ENCODE data around the gene BANF2. TPM values are rescaled to one million over a fixed set of nuclear protein-coding genes. Genes with fewer than 3 reads are reported as not detected.

BANF2 gene
- total and polyA plus RNA-seq, 2 of the 13 experiments (the other 11 are each of a cell fraction or from before 2014, with no cell fraction given), result 0.35 TPM; not detected in 1

- TF ChIP-seq KDM4B (CRISPR knock-in tag; IDR thresholded peaks at IDR 0.05) (no peak; the same call in 1 of the 2 replicates), CREM (IDR thresholded peaks at IDR 0.05) (peak; percentile 54; the same call in 1 of the 2 replicates), CREM (CRISPR knock-in tag; IDR thresholded peaks at IDR 0.05) (no peak), TERF1 (CRISPR knock-in tag; IDR thresholded peaks at IDR 0.05) (no peak), EP300 (IDR thresholded peaks at IDR 0.05; ENCODE audit: low read depth in 2 of 2, low read length in 2 of 2) (peak; percentile 48 to 86; a peak in 1 of 4 replicates), EP300 (CRISPR knock-in tag; IDR thresholded peaks at IDR 0.05; ENCODE audit: borderline replicate concordance) (peak; percentile 60; the same call in 1 of the 2 replicates), REPIN1 (CRISPR knock-in tag; IDR thresholded peaks at IDR 0.05; ENCODE audit: borderline replicate concordance, low read depth) (peak; percentile 51; the same call in 1 of the 2 replicates), ZNF3 (CRISPR knock-in tag; IDR thresholded peaks at IDR 0.05) (peak; percentile 54; the same call in 1 of the 2 replicates), MEF2D (CRISPR knock-in tag; IDR thresholded peaks at IDR 0.05) (peak; percentile 55), ZNF430 (CRISPR knock-in tag; IDR thresholded peaks at IDR 0.05) (peak; percentile 69), ZNF598 (CRISPR knock-in tag; IDR thresholded peaks at IDR 0.05; ENCODE audit: borderline replicate concordance) (peak; percentile 89; the same call in 1 of the 2 replicates), GLI4 (CRISPR knock-in tag; IDR thresholded peaks at IDR 0.05; ENCODE audit: borderline replicate concordance) (peak; percentile 73; the same call in 1 of the 2 replicates), GATA4 (IDR thresholded peaks at IDR 0.05; ENCODE audit: borderline replicate concordance, low read depth) (peak; percentile 2; the same call in 1 of the 2 replicates), ZMYM2 (CRISPR knock-in tag; IDR thresholded peaks at IDR 0.05) (peak; percentile 72), RORA (CRISPR knock-in tag; IDR thresholded peaks at IDR 0.05) (no peak), SMAD3 (CRISPR knock-in tag; IDR thresholded peaks at IDR 0.05) (peak; percentile 49; the same call in 1 of the 2 replicates)
- TF ChIP-seq, protein P1, sequence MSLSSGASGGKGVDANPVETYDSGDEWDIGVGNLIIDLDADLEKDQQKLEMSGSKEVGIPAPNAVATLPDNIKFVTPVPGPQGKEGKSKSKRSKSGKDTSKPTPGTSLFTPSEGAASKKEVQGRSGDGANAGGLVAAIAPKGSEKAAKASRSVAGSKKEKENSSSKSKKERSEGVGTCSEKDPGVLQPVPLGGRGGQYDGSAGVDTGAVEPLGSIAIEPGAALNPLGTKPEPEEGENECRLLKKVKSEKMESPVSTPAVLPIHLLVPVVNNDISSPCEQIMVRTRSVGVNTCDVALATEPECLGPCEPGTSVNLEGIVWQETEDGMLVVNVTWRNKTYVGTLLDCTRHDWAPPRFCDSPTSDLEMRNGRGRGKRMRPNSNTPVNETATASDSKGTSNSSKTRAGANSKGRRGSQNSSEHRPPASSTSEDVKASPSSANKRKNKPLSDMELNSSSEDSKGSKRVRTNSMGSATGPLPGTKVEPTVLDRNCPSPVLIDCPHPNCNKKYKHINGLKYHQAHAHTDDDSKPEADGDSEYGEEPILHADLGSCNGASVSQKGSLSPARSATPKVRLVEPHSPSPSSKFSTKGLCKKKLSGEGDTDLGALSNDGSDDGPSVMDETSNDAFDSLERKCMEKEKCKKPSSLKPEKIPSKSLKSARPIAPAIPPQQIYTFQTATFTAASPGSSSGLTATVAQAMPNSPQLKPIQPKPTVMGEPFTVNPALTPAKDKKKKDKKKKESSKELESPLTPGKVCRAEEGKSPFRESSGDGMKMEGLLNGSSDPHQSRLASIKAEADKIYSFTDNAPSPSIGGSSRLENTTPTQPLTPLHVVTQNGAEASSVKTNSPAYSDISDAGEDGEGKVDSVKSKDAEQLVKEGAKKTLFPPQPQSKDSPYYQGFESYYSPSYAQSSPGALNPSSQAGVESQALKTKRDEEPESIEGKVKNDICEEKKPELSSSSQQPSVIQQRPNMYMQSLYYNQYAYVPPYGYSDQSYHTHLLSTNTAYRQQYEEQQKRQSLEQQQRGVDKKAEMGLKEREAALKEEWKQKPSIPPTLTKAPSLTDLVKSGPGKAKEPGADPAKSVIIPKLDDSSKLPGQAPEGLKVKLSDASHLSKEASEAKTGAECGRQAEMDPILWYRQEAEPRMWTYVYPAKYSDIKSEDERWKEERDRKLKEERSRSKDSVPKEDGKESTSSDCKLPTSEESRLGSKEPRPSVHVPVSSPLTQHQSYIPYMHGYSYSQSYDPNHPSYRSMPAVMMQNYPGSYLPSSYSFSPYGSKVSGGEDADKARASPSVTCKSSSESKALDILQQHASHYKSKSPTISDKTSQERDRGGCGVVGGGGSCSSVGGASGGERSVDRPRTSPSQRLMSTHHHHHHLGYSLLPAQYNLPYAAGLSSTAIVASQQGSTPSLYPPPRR (CRISPR knock-in tag; IDR thresholded peaks at IDR 0.05; ENCODE audit: borderline replicate concordance), result peak; percentile 87
- TF ChIP-seq, protein P2, sequence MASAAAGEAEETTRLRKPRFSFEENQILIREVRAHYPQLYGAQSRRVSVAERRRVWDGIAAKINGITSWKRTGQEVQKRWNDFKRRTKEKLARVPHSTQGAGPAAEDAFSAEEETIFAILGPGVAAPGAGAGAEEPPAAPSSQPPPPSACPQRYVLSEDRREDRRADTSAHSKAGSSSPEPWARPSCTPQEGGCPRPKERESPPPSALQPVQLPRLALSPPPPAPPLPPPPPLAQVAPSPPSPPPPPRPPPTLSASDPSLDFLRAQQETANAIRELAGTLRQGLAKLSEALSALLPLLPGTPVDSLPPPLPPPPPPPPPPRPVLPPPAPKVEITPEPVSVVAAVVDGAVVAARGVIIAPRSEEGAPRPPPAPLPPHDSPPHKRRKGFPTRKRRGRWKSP (CRISPR knock-in tag; IDR thresholded peaks at IDR 0.05), result no peak; the same call in 1 of the 2 replicates
- TF ChIP-seq, protein P3, sequence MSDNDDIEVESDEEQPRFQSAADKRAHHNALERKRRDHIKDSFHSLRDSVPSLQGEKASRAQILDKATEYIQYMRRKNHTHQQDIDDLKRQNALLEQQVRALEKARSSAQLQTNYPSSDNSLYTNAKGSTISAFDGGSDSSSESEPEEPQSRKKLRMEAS (IDR thresholded peaks at IDR 0.05), result peak; percentile 5; the same call in 1 of the 2 replicates
- TF ChIP-seq, protein P4, sequence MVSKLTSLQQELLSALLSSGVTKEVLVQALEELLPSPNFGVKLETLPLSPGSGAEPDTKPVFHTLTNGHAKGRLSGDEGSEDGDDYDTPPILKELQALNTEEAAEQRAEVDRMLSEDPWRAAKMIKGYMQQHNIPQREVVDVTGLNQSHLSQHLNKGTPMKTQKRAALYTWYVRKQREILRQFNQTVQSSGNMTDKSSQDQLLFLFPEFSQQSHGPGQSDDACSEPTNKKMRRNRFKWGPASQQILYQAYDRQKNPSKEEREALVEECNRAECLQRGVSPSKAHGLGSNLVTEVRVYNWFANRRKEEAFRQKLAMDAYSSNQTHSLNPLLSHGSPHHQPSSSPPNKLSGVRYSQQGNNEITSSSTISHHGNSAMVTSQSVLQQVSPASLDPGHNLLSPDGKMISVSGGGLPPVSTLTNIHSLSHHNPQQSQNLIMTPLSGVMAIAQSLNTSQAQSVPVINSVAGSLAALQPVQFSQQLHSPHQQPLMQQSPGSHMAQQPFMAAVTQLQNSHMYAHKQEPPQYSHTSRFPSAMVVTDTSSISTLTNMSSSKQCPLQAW (CRISPR knock-in tag; IDR thresholded peaks at IDR 0.05), result peak; percentile 75
Observed at GRCh38 chr20:17771206-17772004, 71.6 kb downstream of the BANF2 start (continued).

Measured in HepG2 (cell line).